HG03520 (cell line): ENCODE data around the gene GOLGA7B.

Experiments
- ATAC-seq: cut with Tn5 transposase; IDR thresholded peaks from one replicate; pipeline ENCODE4 v1.9.1; 2021; ENCODE audit warnings: mild to moderate bottlenecking, moderate library complexity; ENCODE audit not compliant: unreplicated experiment

GOLGA7B gene

DNA sequence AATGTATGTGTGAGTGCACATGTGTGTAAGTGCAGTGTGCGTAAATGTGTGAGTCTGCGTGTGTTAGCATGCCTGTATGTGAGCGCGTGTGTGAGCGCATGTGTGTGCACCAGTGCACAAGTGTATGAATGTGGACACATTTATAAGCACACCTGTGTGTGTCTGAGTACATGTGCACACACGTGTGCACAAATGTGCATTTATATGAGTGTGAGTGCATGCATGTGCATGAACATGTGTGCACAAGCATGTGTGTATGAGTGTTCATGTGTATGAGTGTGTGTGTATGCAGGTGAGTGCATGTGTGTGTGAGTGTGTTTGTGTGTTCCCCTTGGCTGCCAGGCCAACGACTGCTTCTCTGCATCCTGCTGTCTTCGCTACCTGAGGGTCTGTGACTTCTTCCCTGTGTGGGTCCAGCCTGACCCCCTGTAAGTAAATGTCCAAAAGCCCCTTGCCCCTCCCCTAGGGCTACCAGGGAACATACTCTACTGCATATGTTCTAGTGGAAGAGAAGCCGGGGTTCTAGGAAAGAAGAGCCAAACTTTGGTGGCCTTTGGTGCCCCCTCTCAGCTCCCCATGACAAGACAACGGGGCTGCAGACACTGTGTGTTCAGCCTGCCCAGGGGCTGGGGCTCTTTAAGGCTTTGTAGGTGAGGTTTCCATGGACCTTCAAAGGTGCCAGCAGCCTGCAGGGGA is 17.0 kb downstream of the GOLGA7B start:
- ATAC-seq: no peak

DNA sequence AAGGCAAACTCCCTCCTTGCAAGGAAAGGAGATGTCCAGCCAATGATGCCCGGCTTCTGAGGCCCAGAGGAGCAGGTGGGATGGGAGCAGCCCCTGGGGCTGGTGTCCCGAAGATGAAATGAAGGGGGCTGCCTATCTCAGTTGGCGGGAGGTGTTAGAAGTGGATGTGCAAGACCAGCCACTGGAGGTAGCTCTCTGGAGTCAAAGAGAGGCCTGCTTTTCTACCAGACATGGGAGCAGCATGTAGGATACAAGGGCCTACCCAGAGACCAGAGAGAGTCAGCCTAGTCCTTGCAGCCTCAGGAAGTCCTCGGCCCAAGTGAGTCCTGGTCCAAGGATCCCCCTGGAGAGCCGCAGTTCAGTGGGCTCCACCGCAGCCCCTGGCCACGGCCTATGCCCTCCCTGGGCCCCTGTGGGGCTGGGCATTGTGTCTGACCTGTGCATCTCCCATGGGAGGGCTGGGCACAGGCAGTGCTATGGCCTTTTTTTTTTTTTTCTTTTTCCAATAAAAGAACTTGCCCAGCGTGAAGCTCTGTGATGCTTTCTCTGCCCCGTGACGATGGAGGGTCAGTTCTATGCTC is 17.7 kb downstream of the GOLGA7B start:
- ATAC-seq: no peak

DNA sequence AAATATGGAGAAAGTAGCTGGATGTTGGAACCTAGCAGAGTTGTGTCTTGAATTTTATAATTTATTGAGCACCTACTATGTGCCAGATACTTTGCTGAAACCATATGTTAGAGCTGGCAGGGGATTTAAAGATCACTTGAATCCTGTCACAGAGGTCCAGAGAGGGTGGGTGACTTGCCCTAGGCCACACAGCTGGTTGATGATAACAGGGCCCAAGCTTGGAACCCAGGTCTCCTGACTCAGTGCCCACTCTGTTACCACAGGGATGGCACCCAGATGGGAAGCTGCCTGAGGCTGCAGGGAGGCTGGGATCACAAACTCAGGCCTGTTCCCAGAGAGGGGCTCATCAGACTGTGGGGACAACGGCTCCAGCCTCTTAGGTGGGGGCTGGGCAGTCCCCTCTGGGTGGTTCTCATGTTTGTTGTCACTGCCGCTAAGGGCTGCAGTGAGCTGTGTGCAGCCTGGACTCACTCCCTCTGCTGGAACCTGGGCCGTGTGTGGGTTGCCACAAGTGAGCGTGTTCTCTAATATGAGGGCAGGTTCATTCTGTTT is 18.6 kb downstream of the GOLGA7B start:
- ATAC-seq: no peak

DNA sequence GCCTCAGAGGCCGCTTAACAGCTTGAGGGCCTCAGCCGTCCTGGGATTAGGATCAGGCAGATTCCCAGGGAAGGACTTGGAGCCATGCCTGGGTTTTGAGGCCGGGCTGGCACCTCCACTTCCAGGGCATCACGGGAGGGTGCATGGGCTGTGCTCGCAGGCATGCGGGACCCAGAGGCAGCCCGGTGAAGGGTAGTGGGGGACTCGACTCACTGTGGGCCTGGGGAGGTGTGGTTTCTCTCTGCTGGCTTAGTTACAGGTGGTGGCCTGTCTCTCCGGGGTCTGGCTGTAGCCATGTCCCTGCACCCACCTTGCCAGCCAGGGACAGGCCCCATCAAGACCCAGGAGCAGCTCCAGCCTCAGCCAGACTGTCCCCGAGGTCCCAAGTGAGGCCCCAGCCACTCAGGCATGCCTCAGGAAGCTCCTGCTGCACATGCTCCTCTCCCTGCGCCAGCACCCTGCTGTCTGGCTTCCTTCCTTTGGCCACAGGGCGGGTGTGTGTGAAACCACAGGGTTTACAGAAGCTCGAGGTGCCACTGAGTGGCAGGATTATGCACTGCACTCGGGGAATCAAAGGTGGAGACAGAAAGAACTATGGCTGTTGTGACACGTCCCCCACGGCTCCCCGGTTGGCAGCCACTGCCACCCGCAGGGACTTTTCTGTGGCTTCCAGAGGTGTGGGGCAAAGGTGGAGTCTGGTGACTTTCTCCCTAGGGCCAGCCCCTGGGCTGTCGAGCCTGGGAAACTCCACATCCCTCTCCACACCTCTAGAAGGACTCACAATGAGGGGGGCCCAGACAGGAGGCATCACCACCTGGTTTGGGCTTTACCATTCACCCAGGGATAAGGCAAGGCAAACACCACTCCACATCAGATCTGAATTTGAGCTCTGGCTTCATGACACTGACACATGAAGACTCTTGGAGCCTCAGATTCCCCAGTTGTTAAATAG is 19.7 kb downstream of the GOLGA7B start:
- ATAC-seq: peak; percentile 81

DNA sequence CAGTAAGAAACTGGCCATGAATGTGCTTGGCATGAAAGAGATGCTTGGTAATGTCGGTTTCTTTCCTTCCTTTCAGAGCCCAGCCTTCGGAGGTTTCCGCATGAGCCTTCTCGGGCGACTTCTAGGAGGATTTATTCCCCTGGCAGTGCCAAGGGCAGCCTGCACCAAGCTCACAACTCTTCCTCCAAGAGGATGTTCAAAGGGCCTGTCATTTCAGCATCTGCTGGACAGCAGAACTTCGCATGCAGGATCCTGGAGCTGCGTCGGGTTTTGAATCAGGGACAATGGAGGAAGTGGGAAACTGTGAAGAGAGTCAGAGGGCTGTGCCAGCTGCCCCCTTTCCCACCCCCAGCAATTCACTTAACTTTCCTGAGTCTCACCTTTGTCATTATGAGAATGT is 21.3 kb downstream of the GOLGA7B start:
- no peak for ATAC-seq

DNA sequence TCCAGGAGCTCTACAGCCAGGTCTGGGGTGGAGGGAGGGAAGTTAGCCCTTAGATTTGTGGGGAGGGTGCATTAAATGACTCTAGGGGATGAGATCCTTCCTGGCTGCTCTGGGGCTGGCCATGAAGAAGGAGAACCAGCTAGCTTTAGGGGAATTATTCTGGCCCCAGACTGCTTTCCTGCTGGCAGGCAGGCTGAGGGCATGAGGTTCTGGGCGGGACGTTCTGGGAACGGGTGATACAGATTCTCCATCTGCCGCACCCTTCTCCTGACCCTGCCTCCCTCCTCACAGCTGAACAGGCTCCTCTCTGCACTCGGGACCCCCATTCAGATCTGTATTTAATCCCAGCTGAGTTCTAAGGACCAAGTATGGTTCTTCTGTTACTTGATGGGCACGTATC is 23.9 kb downstream of the GOLGA7B start:
- ATAC-seq: no peak

DNA sequence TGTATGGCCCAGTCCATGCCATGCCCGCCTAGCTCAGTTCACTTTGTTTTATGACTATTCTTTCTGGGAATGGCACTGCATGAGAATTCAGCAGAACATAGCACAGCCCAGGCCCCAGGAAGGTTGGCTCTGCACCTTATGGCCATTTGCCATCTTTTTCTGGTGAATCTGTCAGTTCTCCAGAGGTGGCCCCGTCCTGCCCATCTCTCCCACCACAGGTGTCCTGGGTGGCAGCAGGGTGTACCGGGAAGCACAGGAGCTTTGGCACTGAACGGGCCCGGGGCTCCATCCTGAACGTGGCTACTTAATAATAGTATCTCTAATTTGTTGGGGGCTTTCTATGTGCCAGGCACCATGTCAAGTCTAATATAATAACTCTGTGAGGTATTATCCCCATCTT is 24.7 kb downstream of the GOLGA7B start:
- ATAC-seq: no peak

DNA sequence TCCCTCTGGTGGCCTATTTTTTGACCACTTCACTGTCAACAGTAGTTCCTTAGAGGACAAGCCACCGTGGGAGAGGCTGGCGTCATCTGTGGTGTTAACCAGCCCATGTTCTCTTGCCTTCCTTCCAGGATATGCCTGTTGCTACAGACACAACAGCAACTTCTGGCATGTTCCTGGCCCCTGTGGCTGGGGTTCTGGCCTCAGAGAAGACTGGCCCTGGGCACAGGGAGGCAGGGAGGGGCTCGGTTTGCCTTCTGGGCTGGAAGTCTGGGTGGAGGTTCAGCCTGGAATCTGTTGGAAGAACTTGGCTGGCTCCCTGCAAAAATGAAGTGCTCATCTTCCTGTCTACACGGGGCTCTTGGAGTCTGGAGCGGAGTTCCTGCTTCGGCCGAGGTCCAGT is 25.7 kb downstream of the GOLGA7B start:
- ATAC-seq: no peak

DNA sequence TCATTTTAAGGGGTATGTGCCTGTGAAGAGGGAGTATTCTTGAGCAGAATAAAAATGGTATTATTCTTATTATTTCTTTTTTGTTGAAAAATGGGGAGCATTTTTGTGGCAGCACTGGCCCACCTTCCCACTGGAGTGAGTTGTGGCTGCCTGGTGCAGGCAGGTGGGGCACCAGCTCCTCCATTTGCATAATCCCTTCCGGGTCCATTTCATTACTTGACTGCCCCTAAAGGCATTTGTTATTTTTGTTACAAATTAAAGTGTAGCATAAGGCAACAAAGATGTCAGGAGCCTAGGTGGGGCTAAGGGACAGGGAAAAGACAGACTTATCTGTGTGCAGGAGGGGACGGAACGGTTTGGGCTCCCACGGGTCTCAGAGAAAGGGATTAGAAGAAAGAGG is 26.8 kb downstream of the GOLGA7B start:
- no peak for ATAC-seq

DNA sequence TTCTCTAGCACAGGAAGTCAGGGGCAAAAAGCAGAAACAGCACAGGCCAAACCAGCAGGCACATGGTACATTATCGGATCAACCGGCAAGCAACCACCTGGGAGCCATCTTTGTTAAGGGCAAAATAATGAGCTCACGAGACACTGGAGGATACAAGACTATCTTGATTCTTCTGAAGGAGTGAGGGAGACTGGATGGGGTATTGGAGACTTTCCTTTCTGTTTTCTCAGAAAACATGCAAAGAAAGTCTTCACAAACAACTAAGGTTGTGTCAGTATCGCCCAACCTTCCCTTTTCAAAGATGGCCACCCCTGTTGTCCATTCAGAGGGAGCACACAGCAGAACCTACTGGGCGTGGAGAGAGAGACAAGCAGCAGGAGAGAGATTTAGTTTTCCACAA is 29.6 kb downstream of the GOLGA7B start:
- no peak for ATAC-seq

DNA sequence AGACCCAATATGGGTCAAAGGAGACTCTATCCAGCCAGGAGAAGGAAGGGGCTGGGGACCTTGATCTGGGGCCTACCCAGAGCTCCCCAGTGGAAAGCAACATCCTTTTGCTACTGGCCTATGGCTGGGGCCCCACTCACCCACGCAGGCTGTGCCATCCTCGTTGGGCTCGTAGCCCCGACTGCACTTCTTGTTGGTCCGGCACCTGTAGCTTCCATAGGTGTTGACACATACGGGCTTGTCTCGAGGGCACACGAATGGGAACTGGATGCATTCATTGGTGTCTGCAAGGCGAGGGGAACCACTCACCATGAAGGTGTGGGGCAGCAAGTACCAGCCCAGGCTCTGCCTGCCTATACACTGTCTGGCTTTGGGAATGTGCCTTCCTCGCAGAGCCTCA is 30.5 kb downstream of the GOLGA7B start:
- ATAC-seq: no peak

DNA sequence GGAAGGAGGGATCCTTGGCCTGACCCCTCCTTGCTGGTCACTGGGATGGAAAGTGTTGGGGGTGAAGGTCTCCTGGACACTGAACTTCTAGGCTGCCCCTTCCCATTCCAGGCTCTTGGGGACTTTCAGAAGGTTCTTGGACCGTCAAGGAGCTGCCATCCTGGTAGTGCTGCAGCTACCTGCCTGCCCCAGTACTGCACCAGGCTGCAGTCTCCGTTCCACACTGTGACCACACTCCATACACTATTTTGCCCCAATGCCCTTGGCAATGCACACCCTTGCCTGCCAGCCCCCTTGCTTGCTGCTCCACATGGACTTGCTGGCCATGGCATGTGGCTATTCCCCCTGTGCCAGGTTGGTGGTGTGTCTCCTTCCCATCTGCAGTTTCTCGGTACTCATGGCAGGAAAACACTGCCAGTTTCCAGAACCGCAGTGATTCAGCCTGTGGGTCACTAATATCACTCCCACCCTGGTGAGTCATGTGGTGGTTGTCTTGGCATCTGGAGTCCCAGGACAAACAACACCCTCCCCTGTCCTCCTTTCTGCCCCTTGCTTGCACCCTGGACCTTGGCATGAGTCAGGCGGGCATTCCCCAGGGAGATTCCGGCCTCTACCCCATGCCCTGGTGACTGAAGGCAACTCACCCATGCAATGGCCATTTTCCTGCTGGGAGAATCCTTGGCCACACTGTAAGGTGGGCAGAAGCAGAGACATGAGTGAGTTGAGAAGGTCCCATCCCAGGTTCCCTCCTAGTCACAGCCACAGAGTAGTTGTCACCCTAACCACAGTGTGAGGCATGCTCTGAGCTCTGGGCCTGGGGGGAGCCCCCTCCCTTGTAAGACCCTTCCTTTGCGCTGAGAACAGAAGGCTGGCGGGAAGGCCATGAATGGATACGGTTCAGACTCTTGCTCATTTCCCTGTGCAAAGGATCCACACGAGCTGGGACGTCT is 32.8 kb downstream of the GOLGA7B start:
- no peak for ATAC-seq

DNA sequence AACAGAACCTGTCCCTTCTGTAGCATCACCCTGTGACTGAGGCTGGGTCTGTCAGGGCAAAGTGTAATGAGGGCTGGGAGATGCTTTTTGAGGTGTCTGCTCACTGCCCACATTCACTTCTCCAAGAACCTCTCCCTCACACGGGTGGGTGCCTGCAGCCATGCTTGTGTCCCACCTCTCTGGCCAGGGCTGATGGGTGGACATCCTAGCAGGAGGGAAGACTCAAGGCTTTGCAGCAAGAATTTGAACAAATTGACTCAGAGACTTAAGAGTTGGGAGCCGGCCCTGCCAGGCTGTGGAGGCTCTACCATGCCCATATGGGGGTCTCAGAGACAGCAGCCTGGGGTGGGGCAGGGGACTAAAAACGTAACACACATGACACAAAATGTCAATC is 33.4 kb downstream of the GOLGA7B start:
- ATAC-seq: no peak

DNA sequence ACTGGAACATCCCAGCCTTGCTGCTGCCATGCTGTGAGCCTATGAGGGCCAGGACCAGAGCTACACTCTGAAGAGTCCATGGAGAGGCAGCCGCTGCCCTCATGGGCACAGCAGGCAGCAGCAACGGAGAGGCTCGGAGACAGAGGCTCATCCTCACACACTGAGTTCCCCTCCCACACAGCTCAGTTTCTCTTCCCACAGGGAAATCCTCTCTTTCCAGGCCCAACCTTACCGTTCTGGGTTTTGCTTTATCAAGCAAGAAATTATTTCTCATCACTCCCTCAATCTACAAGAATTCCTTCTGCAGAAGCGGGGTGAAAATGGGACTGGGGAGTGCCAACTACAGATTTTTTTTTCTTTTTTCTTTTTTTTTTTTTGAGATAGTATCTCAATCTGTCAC is 36.6 kb downstream of the GOLGA7B start:
- ATAC-seq: no peak

DNA sequence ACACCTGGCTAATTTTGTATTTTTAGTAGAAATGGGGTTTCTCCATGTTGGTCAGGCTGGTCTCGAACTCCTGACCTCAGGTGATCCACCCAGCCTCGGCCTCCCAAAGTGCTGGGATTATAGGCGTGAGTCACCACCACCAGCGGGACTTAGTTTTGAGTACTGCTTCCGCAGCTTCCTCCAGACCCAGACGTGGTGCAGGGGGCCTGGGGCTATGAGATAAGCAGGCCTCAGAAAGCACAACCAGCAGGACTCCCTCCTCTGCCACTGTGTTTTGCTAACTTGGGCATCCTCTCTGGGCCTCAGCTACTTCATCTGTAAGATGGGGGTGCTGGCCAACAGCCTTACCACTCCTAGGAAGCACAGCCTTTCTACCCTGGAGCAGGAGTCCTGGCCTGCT is 37.8 kb downstream of the GOLGA7B start:
- no peak for ATAC-seq

DNA sequence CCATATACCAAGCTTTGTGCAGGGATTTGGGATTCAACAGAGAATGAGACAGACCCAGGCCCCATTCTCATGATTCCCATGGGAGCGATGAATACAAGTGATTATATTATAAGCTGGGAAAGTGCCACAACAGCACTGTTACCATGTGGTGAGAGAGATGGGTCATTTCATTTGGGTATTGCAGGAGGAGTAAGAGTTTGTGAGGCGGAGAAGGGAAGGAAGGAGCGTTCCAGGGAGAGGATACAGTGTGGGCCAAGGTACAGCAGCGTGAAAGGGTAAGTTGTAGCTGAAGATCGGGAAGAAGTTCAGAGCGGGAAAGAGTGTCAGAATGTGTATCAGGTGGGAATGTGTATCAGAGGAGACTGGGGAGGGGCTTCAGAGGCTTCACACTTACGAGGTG is 38.5 kb downstream of the GOLGA7B start:
- no peak for ATAC-seq

DNA sequence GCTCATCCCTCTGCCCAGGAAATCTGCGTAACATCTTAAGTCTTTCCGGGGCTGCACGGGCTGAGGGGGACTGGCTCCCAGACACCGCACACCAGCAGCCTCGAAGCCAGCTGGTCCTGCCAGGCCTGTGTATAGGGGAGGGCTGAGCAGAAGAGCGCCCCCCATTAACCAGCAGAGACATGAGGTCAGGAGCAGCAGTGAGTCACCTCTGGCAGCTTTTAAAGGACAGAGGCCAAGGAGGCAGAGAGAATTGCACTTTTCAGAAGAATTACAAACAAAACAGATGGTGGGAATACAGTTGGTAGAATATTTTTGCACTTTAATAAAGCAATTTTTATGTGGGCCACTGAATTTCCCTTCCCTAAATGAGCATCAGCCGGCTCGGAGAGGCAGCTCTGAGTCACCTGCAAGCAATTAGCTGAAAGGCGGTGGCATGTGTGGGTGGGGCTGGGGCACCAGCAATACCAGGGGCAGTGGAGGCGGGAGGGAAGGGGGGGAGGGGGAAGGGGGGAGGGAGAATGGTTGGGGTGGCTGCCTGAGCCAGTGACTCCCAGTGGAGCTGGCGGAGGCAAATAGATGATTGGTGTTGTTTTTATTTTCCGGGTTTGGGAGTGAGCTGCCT is 39.1 kb downstream of the GOLGA7B start:
- no peak for ATAC-seq

DNA sequence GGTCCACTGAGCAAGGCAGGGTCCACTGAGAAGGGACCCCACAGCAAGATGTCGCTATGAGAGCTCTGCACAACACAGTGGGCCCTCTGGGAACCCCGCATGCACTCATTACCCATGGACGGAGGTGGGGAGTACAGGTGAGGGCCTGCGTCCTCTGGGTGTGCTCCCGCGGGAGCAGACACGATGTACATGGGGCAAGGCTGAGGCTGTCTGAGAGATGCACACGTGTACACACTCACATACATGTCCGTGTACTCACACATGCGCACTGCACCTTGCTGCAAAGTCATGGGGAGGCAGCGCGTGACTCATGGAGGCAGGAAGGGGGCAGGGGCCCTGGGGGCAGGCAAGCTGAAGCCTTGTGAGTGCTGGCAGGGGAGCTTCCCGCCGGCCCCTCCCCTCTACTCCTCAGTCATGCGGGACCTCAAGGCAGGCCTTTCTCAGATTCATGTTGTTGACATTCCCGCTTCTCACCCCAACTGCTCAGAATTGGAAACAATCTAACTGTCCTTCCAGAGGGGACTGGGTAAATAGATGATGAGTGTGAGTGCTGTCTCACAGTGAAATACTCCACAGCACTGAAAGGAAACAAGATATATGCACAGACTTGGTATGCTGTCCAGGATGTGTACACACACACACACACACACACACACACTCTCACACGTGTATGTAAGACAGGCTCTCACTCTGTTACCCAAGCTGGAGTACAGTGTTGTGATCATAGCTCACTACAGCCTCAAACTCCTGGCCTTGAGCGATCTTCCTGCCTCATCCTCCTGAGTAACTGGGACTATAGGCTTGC is 40.0 kb downstream of the GOLGA7B start:
- no peak for ATAC-seq

DNA sequence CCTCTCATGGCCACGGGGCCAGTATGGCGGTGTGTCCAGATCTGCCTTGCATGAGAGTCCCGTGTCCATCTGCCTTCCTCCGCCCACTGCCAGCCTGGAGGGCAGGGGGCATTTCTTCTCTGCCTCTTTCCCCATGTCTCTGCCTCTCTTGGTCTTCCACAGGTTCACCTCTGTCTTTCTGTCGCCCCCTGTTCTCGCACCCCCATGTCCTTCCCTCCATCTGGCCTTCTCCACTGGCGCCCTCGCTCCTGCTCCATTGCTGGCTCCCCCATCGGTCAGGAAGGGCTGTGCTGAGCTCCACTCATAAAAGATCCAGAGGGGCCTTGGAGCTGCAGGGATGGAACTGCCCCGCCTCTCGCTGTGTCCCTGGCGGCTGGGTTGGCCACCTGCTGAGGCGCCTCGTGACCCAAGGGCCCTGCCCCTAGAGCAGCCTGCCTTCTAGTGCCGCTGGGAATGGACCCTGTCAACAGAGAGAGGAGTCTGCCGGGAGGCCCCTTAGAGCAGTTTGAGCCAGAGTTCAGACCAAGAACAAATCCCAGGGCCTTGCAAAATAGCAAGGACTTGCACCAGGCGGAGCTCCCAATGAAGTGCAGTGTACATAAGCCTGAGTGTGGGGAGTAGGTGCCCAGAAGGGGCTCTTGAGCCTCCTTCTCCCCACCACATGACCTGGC is 42.0 kb downstream of the GOLGA7B start:
- no peak for ATAC-seq
